ENCODE data around the gene METTL16. TPM values are rescaled to one million over a fixed set of nuclear protein-coding genes. Genes with fewer than 3 reads are reported as not detected.

Gene METTL16
- total and polyA plus RNA-seq, 2 of the 4 experiments (the other 2 are of a cell fraction): 11.8 to 15.4 TPM

DNA sequence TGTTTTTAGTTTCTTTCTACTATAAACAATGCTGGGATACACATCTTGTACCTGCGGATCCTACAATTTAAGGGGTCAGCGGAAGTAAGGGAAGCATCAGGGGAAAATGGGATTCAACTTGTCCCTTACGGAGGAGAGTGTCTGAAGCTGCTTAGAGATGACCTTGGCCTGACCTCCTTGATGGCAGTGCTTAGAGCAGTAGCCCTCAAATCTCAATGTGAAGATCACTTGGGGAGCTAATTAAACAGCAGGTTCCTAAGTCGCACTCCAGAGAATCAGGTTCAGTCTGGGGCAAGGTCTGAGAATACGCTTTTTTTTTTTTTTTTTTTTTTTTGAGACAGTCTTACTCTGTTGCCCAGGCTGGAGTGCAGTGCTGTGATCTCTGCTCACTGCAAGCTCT lies 9.6 kb upstream of the METTL16 start:
- no peaks in the 10 kb centered on the region for H3K9me3 ChIP-seq (ENCODE audit: control insufficient read depth, insufficient read depth, low read length)

More for the DNA sequence above, 9.6 kb upstream of the METTL16 start:
- in situ Hi-C loops (cut with MboI; ENCODE audit: low sequenced_read_pairs): no loop called here
- H3K4me3 ChIP-seq (ENCODE audit: insufficient read depth, low read depth, low read length): no peak overlapping the region
- H4K8ac ChIP-seq (ENCODE audit: low read depth in 2 of 2, low read length in 2 of 2): no peak overlapping the region
- no peak overlapping the region for H3K9ac ChIP-seq (ENCODE audit: low read depth, low read length)
- no peaks in the 10 kb centered on the region for H3K79me1 ChIP-seq (ENCODE audit: low read depth in 1 of 2, low read length in 2 of 2)
- ATAC-seq (ENCODE audit: low read depth) (no peak), DNase-seq (no peak)
- ChIA-PET POLR2A (ENCODE audit: unreplicated experiment) (no interaction called here), CTCF (no interaction called here)
- H2BK5ac ChIP-seq (ENCODE audit: low read depth, low read length, poor library complexity, severe bottlenecking): no peak overlapping the region
- H2BK20ac ChIP-seq (ENCODE audit: low read depth, low read length): no peak overlapping the region
- TF ChIP-seq NFE2L2 (IDR thresholded peaks at IDR 0.05; ENCODE audit: low read depth, low read length) (no peak), CHD1 (IDR thresholded peaks at IDR 0.05; ENCODE audit: low read depth, low read length) (no peak), RCOR1 (IDR thresholded peaks at IDR 0.05; ENCODE audit: insufficient replicate concordance, low read length) (no peak), RFX5 (IDR thresholded peaks at IDR 0.05; ENCODE audit: low read depth, low read length) (no peak), SMC3 (IDR thresholded peaks at IDR 0.05; ENCODE audit: low read depth, low read length) (no peak), MXI1 (IDR thresholded peaks at IDR 0.05; ENCODE audit: borderline replicate concordance, low read depth, low read length) (no peak), BHLHE40 (IDR thresholded peaks at IDR 0.05; ENCODE audit: low read depth, low read length) (no peak), RAD21 (IDR thresholded peaks at IDR 0.05; ENCODE audit: low read length) (no peak), MAZ (IDR thresholded peaks at IDR 0.05; ENCODE audit: borderline replicate concordance, low read depth, low read length) (no peak), CEBPB (IDR thresholded peaks at IDR 0.05; ENCODE audit: low read depth, low read length) (no peak), FOS (IDR thresholded peaks at IDR 0.05; ENCODE audit: low read depth, low read length) (no peak)
- TF ChIP-seq, protein P1, sequence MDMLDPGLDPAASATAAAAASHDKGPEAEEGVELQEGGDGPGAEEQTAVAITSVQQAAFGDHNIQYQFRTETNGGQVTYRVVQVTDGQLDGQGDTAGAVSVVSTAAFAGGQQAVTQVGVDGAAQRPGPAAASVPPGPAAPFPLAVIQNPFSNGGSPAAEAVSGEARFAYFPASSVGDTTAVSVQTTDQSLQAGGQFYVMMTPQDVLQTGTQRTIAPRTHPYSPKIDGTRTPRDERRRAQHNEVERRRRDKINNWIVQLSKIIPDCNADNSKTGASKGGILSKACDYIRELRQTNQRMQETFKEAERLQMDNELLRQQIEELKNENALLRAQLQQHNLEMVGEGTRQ (IDR thresholded peaks at IDR 0.05; ENCODE audit: low read depth, low read length): no peak
- TF ChIP-seq, protein P2, sequence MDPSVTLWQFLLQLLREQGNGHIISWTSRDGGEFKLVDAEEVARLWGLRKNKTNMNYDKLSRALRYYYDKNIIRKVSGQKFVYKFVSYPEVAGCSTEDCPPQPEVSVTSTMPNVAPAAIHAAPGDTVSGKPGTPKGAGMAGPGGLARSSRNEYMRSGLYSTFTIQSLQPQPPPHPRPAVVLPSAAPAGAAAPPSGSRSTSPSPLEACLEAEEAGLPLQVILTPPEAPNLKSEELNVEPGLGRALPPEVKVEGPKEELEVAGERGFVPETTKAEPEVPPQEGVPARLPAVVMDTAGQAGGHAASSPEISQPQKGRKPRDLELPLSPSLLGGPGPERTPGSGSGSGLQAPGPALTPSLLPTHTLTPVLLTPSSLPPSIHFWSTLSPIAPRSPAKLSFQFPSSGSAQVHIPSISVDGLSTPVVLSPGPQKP (IDR thresholded peaks at IDR 0.05; ENCODE audit: borderline replicate concordance, low read depth, low read length): no peak
- TF ChIP-seq, protein P3, sequence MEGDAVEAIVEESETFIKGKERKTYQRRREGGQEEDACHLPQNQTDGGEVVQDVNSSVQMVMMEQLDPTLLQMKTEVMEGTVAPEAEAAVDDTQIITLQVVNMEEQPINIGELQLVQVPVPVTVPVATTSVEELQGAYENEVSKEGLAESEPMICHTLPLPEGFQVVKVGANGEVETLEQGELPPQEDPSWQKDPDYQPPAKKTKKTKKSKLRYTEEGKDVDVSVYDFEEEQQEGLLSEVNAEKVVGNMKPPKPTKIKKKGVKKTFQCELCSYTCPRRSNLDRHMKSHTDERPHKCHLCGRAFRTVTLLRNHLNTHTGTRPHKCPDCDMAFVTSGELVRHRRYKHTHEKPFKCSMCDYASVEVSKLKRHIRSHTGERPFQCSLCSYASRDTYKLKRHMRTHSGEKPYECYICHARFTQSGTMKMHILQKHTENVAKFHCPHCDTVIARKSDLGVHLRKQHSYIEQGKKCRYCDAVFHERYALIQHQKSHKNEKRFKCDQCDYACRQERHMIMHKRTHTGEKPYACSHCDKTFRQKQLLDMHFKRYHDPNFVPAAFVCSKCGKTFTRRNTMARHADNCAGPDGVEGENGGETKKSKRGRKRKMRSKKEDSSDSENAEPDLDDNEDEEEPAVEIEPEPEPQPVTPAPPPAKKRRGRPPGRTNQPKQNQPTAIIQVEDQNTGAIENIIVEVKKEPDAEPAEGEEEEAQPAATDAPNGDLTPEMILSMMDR (conservative IDR thresholded peaks at IDR 0.05; ENCODE audit: low read depth, low read length): no peak
- H3K4me2 ChIP-seq (ENCODE audit: low read depth, low read length): no peak overlapping the region
- H2BK120ac ChIP-seq (ENCODE audit: low read depth, low read length): no peak overlapping the region
- no peaks in the 10 kb centered on the region for H3K4me1 ChIP-seq (ENCODE audit: control insufficient read depth, insufficient read depth, low read length)
- H3K27me3 ChIP-seq (ENCODE audit: control insufficient read depth, insufficient read depth, low read length): no peaks in the 10 kb centered on the region
- no peaks in the 10 kb centered on the region for H3K9me1 ChIP-seq (ENCODE audit: insufficient read depth, low read length)
- H3K18ac ChIP-seq (ENCODE audit: low read depth, low read length): no peak overlapping the region
- BruUV-seq (replicated peaks): no TSS peak
- H3K4ac ChIP-seq (ENCODE audit: low read depth, low read length): no peak overlapping the region
- no peak overlapping the region for H2AK5ac ChIP-seq (ENCODE audit: low read depth, low read length)
- no peak overlapping the region for H2AK9ac ChIP-seq (replicated peaks; ENCODE audit: low read depth, low read length, poor library complexity)
- H4K91ac ChIP-seq (ENCODE audit: insufficient read depth, low read depth, low read length): no peak overlapping the region
- no peaks in the 10 kb centered on the region for H3K36me3 ChIP-seq (ENCODE audit: control insufficient read depth, insufficient read depth, low read length)
- H2BK15ac ChIP-seq (ENCODE audit: low read depth, low read length): no peak overlapping the region
- H3K56ac ChIP-seq (ENCODE audit: extremely low read depth, insufficient read depth, low read length): no peak overlapping the region
- H2AFZ ChIP-seq (replicated peaks; ENCODE audit: low read length, poor library complexity): no peak overlapping the region
- no peak overlapping the region for H3K23ac ChIP-seq (ENCODE audit: low read depth, low read length)
- H4K20me1 ChIP-seq (ENCODE audit: insufficient read depth, low read length): no peaks in the 10 kb centered on the region
- H3K27ac ChIP-seq (ENCODE audit: insufficient read depth, low read length): no peak overlapping the region
- dilution Hi-C loops (cut with HindIII; ENCODE audit: low sequenced_read_pairs, unreplicated experiment): no loop called here
- no peak overlapping the region for H3K14ac ChIP-seq (replicated peaks; ENCODE audit: low read depth, low read length)
- intact Hi-C loops (cut with micrococcal nuclease): loop anchor here (5.0 kb wide), 1 partner anchor 51 kb away; no protein-coding TSS in a partner anchor
- H4K5ac ChIP-seq (ENCODE audit: low read depth, low read length): no peak overlapping the region
- WGBS, 2 experiments (ENCODE audit: extremely low coverage in 2 of 2, insufficient read length in 1 of 2): 75% methylated on average over 2 of the region's 5 CpGs; no CpG with 5 or more reads in 1 of the 2 experiments
